Spleen (tissue), 7 donors: ENCODE results near the gene LSS.

ENCODE experiments used
- POLR2A ChIP-seq, 3 donors: fragments of 450-650 bp; IDR thresholded peaks; one replicate each; pipeline ENCODE4 v1.5.1; 2017; ENCODE audit warnings: antibody characterized with exemption in 3 of 3, mild to moderate bottlenecking in 1 of 3
- POLR2AphosphoS5 ChIP-seq, 3 donors: sonication (generic); formaldehyde crosslinking; IDR thresholded peaks; one replicate each; pipeline ENCODE4 v1.5.1; 2017; ENCODE audit warnings: antibody characterized with exemption in 3 of 3
- TF ChIP-seq, protein P1 (sequence below), 11 experiments: fragments of 200-600 bp in 7 of 11; fragments of 450-650 bp in 4 of 11; sonication (generic) in 4 of 11; IDR thresholded peaks in 8 of 11; conservative IDR thresholded peaks in 3 of 11; 1 replicate in 7 of 11; 2 replicates in 4 of 11; pipeline versions ENCODE4 v1.4.0 to v1.8.0; 2016 to 2021; ENCODE audit warnings: antibody characterized with exemption in 11 of 11, inconsistent platforms in 4 of 11, mild to moderate bottlenecking in 1 of 11
- donor health status: DM: no; HTN: no; CAD: no; lungs with moderate emphysema.
- donor health status: DM: no; HTN: no; CAD: no.
- donor health status: DM: no; HTN: no; CAD: no.

DNA sequence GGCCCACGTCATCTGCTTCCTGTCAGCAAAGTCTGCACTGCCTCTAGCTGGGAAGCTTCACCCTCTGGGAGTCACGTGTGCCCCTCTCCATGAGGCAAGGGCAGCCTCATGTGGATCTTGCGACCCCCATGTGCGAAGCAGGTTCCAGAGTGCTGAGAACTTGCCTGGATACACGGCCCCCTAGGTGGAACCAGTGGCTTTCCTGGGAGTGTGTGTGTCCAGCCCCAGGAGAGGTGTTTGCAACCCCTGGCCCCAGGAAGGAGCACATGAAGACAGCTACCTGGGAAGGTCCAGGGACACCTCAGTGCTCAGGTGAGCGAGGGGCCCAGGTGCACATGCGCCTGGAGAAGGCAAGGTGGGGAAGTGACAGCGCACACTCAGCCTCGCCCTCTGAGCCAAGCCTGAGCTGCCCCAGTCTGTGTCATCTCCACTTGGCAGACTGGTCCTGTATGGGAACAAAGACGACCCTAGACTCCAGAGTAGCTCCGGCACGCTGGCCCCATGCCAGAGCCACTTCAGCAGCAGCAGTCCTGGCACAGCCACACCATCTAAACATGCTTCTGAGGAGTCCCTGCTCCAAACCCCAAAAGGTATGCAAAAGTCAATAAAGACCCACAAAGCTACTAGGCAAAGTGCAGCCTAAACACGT, 8.9 kb downstream of the LSS start:
- TF ChIP-seq, protein P1, sequence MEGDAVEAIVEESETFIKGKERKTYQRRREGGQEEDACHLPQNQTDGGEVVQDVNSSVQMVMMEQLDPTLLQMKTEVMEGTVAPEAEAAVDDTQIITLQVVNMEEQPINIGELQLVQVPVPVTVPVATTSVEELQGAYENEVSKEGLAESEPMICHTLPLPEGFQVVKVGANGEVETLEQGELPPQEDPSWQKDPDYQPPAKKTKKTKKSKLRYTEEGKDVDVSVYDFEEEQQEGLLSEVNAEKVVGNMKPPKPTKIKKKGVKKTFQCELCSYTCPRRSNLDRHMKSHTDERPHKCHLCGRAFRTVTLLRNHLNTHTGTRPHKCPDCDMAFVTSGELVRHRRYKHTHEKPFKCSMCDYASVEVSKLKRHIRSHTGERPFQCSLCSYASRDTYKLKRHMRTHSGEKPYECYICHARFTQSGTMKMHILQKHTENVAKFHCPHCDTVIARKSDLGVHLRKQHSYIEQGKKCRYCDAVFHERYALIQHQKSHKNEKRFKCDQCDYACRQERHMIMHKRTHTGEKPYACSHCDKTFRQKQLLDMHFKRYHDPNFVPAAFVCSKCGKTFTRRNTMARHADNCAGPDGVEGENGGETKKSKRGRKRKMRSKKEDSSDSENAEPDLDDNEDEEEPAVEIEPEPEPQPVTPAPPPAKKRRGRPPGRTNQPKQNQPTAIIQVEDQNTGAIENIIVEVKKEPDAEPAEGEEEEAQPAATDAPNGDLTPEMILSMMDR (IDR thresholded peaks at IDR 0.05 in 8 of 11, conservative IDR thresholded peaks at IDR 0.05 in 3 of 11), result no peak
- TF ChIP-seq POLR2AphosphoS5 (IDR thresholded peaks at IDR 0.05) (no peak), POLR2A (IDR thresholded peaks at IDR 0.05) (no peak)
